Measurements from ENCODE around the gene LRRC9. TPM values are rescaled to one million over a fixed set of nuclear protein-coding genes. Genes with fewer than 3 reads are reported as not detected.

Gene LRRC9
- total RNA-seq, 1 donor from 2014 or later = 0.38 TPM

GRCh38 chr14:59905188-59905587 is 14.8 kb upstream of the LRRC9 start:
- no peaks in the 10 kb centered on the region for H3K27me3 Mint-ChIP-seq (ENCODE audit: unreplicated experiment)
- no peak overlapping the region for H3K4me3 Mint-ChIP-seq (ENCODE audit: unreplicated experiment)
- TF ChIP-seq CTCF (IDR thresholded peaks at IDR 0.05; ENCODE audit: unreplicated experiment) = no peak
- H3K4me1 Mint-ChIP-seq (ENCODE audit: unreplicated experiment) = peaks cover 2% of the 10 kb centered on the region
- DNase-seq (ENCODE audit: low spot score) = no peak
- no peak overlapping the region for H3K27ac Mint-ChIP-seq (ENCODE audit: unreplicated experiment)
- H3K36me3 Mint-ChIP-seq (ENCODE audit: low read depth, unreplicated experiment) = no peaks in the 10 kb centered on the region
- no peaks in the 10 kb centered on the region for H3K9me3 Mint-ChIP-seq (ENCODE audit: unreplicated experiment)

- Mint-ChIP-seq H3K27me3 (ENCODE audit: unreplicated experiment) (peaks cover 3% of the 10 kb centered on the region), H3K4me3 (ENCODE audit: unreplicated experiment) (no peak overlapping the region), H3K4me1 (ENCODE audit: unreplicated experiment) (no peaks in the 10 kb centered on the region), H3K36me3 (ENCODE audit: low read depth, unreplicated experiment) (no peaks in the 10 kb centered on the region), H3K9me3 (ENCODE audit: unreplicated experiment) (no peaks in the 10 kb centered on the region), H3K27ac (ENCODE audit: unreplicated experiment) (no peak overlapping the region)
- DNase-seq (ENCODE audit: low spot score) = no peak
- TF ChIP-seq CTCF (IDR thresholded peaks at IDR 0.05; ENCODE audit: unreplicated experiment) = no peak
Measured at GRCh38 chr14:59912443-59912842, 7.5 kb upstream of the LRRC9 start.

GRCh38 chr14:59913187-59913586 is 6.8 kb upstream of the LRRC9 start:
- Mint-ChIP-seq H3K4me1 (ENCODE audit: unreplicated experiment) (no peaks in the 10 kb centered on the region), H3K36me3 (ENCODE audit: low read depth, unreplicated experiment) (no peaks in the 10 kb centered on the region), H3K27me3 (ENCODE audit: unreplicated experiment) (peaks cover 3% of the 10 kb centered on the region), H3K4me3 (ENCODE audit: unreplicated experiment) (no peak overlapping the region), H3K9me3 (ENCODE audit: unreplicated experiment) (no peaks in the 10 kb centered on the region), H3K27ac (ENCODE audit: unreplicated experiment) (no peak overlapping the region)
- TF ChIP-seq CTCF (IDR thresholded peaks at IDR 0.05; ENCODE audit: unreplicated experiment) = no peak
- DNase-seq (ENCODE audit: low spot score) = no peak

DNA sequence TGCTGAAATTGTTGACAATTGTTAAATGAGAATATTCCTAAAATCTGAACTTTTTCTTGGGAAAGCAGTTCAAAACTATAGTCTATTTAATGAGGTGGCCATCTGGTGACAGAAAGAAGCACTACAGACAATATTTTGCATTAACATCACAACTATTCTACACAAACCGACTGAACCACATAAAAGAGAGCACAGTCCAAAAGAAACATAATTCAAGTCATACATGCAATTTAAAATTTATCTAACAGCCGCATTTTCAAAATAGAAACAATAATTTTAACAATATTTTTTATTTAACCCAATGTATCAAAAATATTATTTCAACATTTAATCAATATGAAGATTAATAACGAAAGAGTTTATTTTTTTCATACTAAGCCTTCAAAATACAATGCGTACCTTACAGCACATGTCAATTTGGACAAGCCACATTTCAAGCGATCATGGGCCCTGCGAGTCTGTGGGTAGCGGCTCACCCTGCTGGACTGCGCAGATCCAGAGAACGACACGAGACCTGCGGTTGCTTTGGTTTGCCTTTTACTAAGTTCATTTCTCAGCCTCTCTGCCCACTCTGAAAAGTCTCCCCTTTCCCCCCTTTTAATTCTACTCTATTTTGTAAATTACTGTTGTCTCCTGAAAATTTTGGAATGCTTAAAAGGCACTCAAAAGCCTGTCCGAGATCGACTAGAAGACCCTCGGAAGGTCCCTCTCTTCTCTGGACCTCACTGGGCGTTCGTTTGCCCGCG is 947 bp upstream of the LRRC9 start:
- TF ChIP-seq CTCF (IDR thresholded peaks at IDR 0.05; ENCODE audit: unreplicated experiment) = peak; percentile 72
- Mint-ChIP-seq H3K4me1 (ENCODE audit: unreplicated experiment) (no peaks in the 10 kb centered on the region), H3K9me3 (ENCODE audit: unreplicated experiment) (no peaks in the 10 kb centered on the region), H3K36me3 (ENCODE audit: low read depth, unreplicated experiment) (no peaks in the 10 kb centered on the region), H3K27me3 (ENCODE audit: unreplicated experiment) (no peaks in the 10 kb centered on the region), H3K27ac (ENCODE audit: unreplicated experiment) (peak overlapping the region; percentile 69), H3K4me3 (ENCODE audit: unreplicated experiment) (peak overlapping the region; percentile 88)
- DNase-seq (ENCODE audit: low spot score) = peak; percentile 28

- H3K4me3 Mint-ChIP-seq (ENCODE audit: unreplicated experiment) = peak overlapping the region; percentile 72
- no peak for DNase-seq (ENCODE audit: low spot score)
Measured at GRCh38 chr14:59920378-59920683, 387 bp downstream of the LRRC9 start.

More at GRCh38 chr14:59920378-59920683, 387 bp downstream of the LRRC9 start:
- TF ChIP-seq CTCF (IDR thresholded peaks at IDR 0.05; ENCODE audit: unreplicated experiment) = no peak
- Mint-ChIP-seq H3K27ac (ENCODE audit: unreplicated experiment) (peak overlapping the region; percentile 80), H3K27me3 (ENCODE audit: unreplicated experiment) (no peaks in the 10 kb centered on the region), H3K36me3 (ENCODE audit: low read depth, unreplicated experiment) (no peaks in the 10 kb centered on the region), H3K9me3 (ENCODE audit: unreplicated experiment) (no peaks in the 10 kb centered on the region), H3K4me1 (ENCODE audit: unreplicated experiment) (no peaks in the 10 kb centered on the region)

Data from endothelial cell (in vitro differentiated cells).